GM12891 (cell line): ENCODE data around the gene TRPC4AP.
"Not testable (repeated sequence)": the region's sequence is repeated elsewhere in the genome, so short reads cannot be mapped to it uniquely, and the experiment has no call there.

Source experiments
- DNase-seq: peaks from one replicate; pipeline ENCODE4 v3.0.0; 2011; ENCODE audit warnings: low spot score; ENCODE audit not compliant: insufficient read length
- FAIRE-seq: peaks from 2 replicates; lab custom pipeline; 2011; peaks lifted over from hg19 to GRCh38; lab: Jason Lieb, UNC
- PAX5 ChIP-seq: IDR thresholded peaks from 2 replicates; pipeline ENCODE4 v1.6.1; 2011; ENCODE audit warnings: low read length, moderate library complexity, mild to moderate bottlenecking; ENCODE audit not compliant: insufficient read depth, severe bottlenecking
- POLR2A ChIP-seq: IDR thresholded peaks from 2 replicates; pipeline ENCODE4 v1.6.1; 2011; ENCODE audit warnings: low read depth, low read length, control low read depth
- POLR2AphosphoS5 ChIP-seq: IDR thresholded peaks from 2 replicates; pipeline ENCODE4 v1.6.1; 2011; ENCODE audit warnings: low read depth, low read length, control low read depth
- POU2F2 ChIP-seq: IDR thresholded peaks from 2 replicates; pipeline ENCODE4 v1.6.1; 2011; ENCODE audit warnings: low read depth, mild to moderate bottlenecking, control low read depth, low read length, moderate library complexity
- SPI1 ChIP-seq: IDR thresholded peaks from 2 replicates; pipeline ENCODE4 v1.6.1; 2011; ENCODE audit warnings: low read depth, low read length, control low read depth
- TAF1 ChIP-seq: IDR thresholded peaks from 2 replicates; pipeline ENCODE4 v1.6.1; 2011; ENCODE audit warnings: low read depth, low read length, control low read depth

Gene TRPC4AP

DNA sequence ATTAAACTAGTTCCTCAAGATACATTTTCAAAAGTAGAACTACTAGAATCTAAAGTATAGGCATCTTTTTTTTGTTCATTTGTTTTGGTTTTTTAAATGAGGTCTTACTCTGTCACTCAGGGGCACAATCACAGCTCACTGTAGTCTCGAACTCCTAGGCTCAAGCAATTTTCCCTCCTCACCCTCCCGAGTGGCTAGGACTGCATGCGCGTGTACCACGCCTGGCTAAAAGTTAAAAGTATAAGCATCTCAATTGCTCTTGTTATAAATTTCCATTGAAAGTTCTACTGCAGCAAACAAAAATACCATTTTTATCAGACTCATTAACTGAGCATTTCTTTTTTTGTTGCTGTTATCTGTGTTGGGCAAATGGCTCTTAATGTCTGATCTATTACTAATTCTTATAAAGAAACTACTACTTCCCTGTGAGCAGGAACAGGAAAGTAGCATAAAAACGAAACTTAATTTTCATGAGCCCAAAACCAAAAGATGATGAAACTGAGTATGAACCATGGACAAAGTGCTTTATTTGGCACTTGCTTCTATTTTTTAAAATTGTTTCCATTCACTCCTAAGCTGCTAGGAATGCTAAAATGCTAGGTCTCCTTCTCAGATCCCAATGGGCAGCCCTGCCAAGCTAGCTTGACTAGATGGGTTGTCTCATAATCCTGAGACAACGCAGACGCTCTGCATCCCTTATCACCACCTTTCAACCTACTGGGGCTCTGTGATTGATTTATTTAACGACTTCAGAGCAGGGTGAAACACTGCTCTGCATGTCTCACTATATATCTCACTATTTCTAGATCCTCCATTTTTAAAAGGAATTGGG lies 36.9 kb downstream of the TRPC4AP start:
- peak; percentile 23 for FAIRE-seq
- TF ChIP-seq POLR2AphosphoS5 (no peak), PAX5 (no peak), TAF1 (no peak), POU2F2 (no peak), POLR2A (no peak), SPI1 (no peak)
- DNase-seq: no peak

DNA sequence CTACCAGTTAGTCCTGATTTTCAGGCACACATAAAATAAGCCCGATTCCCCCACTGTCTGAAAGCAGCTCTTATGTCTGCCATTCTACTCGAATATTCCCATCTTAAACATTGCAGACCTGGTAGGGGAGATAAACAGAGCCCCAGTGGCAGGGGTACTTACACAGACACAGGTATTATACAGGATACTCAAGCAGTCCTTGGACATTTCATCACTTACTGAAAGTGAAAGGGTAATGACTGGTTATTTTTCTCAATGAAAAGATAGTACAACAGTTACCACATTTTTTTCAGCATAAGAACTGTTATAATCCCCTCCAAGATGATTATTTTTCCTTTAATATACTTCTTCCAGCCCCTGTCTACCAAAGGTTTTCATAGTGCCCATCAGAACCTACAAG lies 37.8 kb downstream of the TRPC4AP start:
- peak; percentile 51 for FAIRE-seq
- no peak for DNase-seq
- no peak for TF ChIP-seq POLR2AphosphoS5
- no peak for TF ChIP-seq POLR2A
- no peak for TF ChIP-seq TAF1
- no peak for TF ChIP-seq POU2F2

DNA sequence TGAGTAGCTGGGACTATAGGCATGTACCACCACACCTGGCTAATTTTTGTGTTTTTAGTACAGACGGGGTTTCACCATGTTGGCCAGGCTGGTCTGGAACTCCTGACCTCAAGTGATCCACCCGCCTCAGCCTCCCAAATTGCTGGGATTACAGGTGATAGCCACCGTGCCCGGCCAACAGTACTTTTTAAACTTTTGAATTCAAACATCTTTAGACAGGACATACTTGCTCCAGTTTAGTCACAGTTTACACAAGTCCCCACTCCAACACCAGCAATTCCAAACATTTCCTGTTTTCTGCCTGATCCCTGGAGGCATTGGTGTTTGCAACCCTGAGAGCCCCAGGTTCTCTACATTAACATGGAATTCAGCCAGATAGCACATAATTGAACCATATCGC lies 40.0 kb downstream of the TRPC4AP start:
- DNase-seq, FAIRE-seq: not testable (repeated sequence)

DNA sequence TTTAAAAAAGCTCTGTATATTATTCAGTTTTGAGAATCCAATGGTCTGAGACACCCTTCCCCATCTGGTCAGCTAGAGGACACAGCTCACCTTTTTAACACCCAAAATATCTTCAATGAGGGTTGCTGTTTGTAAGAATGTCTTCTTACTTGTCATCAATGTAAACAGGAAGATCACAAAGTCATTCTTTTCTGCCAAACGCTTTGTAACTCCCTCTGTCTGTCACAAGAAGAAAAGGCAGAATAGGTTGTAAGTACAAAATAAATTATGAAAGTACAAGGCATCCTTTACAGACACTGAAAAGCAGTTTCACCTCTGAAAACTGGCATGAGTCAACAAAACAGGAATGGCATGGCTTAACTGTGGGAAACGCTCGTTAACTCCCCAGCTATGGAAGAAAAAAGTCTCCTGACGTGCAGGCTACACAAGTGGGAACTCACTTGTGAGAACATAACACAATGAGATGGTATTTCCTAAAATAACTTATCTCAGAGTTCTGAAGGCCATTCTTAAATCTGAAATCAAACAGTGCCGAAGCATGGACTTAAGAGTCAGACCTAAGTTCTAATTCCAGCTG lies 42.7 kb downstream of the TRPC4AP start:
- FAIRE-seq (no peak), DNase-seq (no peak)
- TF ChIP-seq SPI1: no peak
- no peak for TF ChIP-seq POLR2AphosphoS5
- TF ChIP-seq POLR2A: no peak
- no peak for TF ChIP-seq POU2F2
- no peak for TF ChIP-seq TAF1
- TF ChIP-seq PAX5: no peak

DNA sequence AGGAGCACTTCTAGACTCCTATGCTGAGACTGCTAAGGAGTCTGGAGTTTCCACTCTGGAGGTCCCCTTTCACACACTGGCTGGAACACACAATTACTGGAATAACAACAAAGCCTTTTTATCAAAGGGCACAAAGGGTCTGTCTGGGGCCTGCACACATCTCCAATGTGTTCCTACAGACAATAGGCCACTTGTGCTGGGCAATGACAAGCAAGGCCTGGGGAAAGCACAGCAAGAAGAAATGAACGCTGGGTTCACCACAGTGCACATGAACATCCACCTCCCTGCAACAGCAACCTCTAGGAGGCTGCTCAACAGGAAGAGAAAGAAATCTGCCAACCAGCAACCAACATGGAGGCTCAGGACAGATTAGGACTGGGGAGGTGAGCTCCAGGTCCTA lies 43.9 kb downstream of the TRPC4AP start:
- FAIRE-seq (no peak), DNase-seq (no peak)
- no peak for TF ChIP-seq POLR2AphosphoS5
- no peak for TF ChIP-seq POLR2A
- no peak for TF ChIP-seq TAF1
- no peak for TF ChIP-seq PAX5
- no peak for TF ChIP-seq SPI1
- no peak for TF ChIP-seq POU2F2

DNA sequence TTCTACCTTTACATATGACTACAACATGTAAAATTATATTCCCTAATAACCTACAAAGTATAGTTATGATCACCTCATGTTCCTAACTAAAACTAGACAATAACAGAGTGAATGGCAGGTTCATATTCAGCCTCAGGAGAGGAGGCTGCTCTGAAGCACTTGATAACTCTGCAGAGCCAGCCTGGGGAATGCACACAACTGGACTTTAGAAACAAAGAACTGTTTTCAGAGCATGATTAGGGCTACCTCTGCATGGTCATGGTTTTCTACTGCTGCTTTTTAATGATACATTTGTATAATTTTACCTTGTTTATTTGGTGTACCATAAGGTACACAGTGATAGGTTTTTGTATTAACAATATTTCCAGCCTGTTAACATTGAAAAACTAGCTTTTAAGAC lies 50.3 kb downstream of the TRPC4AP start:
- DNase-seq: no peak
- TF ChIP-seq POLR2AphosphoS5: no peak
- TF ChIP-seq POU2F2: no peak
- TF ChIP-seq PAX5: no peak
- TF ChIP-seq TAF1: no peak
- TF ChIP-seq SPI1: no peak
- no peak for TF ChIP-seq POLR2A
- FAIRE-seq: no peak

DNA sequence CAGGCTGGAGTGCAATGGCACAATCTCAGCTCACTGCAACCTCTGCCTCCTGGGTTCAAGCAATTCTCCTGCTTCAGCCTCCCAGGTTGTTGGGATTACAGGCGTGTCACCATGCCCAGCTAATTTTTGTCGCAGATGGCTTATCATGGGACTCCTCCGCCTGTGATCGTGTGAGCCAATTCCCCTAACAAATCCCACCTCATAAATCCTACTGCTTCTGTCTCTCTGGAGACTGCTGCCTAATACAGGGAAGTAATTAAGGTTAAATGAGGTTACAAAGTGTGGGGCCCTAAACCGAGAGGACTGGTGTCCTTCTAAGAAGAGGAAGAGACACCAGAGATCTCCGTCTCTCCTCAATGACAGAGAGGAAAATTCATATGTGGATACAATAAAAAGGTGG lies 52.0 kb downstream of the TRPC4AP start:
- no peak for FAIRE-seq
- TF ChIP-seq POU2F2 (no peak), POLR2AphosphoS5 (no peak), TAF1 (no peak), SPI1 (no peak), POLR2A (no peak), PAX5 (no peak)
- no peak for DNase-seq

DNA sequence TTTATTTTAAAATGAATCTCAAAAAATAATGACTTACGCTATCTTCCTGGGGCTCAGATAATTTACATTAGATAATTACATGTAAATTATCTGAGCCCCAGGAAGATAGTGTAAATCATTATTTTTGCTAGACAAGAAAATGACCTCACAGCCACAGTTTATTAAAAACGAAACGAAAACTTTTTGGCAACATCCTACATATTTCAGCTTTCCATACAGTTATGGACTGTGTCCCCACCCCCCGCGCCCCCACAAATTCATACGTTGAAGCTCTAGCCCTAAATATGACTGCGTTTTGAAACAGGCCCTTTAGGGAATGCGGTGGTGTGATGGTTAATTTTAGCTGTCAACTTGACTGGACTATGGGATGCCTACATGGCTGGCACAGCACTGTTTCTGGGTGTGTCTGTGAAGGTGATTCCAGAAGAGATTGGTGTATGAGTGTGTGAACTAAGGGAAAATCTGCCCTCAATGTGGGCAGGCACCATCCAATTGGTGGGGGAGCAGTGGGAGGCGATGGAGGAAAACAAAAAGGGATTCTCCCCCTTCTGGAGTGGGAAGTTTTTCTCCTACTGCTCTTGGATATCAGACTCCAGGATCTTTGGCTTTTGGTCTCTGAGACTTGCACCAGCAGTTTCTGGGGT lies 52.6 kb downstream of the TRPC4AP start:
- TF ChIP-seq POLR2A (no peak), PAX5 (no peak), SPI1 (no peak), POU2F2 (no peak), POLR2AphosphoS5 (no peak), TAF1 (no peak)
- DNase-seq: no peak
- FAIRE-seq: no peak

DNA sequence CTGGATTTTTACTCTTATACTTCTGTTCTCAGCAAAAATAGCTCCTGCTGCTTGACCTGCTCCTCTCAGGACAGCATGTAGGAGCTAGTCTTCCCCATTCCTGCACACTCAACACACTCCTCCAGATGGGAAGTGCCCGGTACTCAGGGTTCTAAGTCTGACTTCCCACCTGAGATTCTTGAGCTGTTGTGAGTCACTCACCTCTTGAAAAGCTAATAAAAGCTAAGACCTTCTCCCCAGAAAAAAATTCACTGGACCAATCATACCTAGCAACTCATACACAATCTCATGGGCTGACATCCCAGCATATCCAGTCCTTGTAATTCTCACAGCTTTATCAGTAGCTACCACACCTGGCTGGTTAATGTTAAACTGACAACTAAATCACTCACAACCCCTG lies 53.5 kb downstream of the TRPC4AP start:
- FAIRE-seq (no peak), DNase-seq (no peak)
- TF ChIP-seq POLR2AphosphoS5 (no peak), TAF1 (no peak), POLR2A (no peak), PAX5 (no peak)
